Coronary artery (tissue), 2 donors: ENCODE results near the gene CLDN24.

Experiments
- DNase-seq: peaks from one replicate; pipeline ENCODE4 v3.0.0-alpha.2; 2017; ENCODE audit warnings: low spot score
- H3K27ac ChIP-seq, 2 donors: fragments of 200-600 bp; sonication (generic); one replicate each; pipeline ENCODE4 v1.5.1; 2016 to 2019
- H3K4me3 ChIP-seq: fragments of 200-600 bp; sonication (generic); 2 replicates; pipeline ENCODE4 v1.5.1; 2016; ENCODE audit warnings: mild to moderate bottlenecking, moderate library complexity
- TF ChIP-seq, protein P1 (sequence below): fragments of 200-600 bp; sonication (generic); IDR thresholded peaks from one replicate; pipeline ENCODE4 v1.5.1; 2019; ENCODE audit warnings: antibody characterized with exemption

Gene CLDN24

DNA sequence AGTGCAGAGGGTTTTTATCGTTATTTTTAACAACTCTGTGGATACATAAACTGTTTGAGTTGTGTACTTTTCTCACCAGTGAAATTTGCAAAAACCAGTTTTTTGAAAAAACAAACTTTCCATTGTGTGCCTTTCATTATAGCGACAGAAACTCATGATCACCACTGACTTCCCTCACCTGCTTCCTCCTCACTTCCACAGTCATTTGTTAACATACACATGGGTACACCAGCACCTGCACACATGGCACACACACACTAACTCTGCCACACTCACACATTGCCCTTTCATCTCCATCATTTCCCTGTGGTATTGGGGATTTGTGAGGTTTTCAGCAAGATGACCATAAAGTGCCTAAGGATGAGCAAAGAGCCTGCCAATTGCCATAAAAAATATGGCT, 22.8 kb downstream of the CLDN24 start:
- no peak overlapping the region for H3K27ac ChIP-seq
- no peak for DNase-seq
- TF ChIP-seq, protein P1, sequence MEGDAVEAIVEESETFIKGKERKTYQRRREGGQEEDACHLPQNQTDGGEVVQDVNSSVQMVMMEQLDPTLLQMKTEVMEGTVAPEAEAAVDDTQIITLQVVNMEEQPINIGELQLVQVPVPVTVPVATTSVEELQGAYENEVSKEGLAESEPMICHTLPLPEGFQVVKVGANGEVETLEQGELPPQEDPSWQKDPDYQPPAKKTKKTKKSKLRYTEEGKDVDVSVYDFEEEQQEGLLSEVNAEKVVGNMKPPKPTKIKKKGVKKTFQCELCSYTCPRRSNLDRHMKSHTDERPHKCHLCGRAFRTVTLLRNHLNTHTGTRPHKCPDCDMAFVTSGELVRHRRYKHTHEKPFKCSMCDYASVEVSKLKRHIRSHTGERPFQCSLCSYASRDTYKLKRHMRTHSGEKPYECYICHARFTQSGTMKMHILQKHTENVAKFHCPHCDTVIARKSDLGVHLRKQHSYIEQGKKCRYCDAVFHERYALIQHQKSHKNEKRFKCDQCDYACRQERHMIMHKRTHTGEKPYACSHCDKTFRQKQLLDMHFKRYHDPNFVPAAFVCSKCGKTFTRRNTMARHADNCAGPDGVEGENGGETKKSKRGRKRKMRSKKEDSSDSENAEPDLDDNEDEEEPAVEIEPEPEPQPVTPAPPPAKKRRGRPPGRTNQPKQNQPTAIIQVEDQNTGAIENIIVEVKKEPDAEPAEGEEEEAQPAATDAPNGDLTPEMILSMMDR, result no peak
- H3K4me3 ChIP-seq, result no peak overlapping the region

DNA sequence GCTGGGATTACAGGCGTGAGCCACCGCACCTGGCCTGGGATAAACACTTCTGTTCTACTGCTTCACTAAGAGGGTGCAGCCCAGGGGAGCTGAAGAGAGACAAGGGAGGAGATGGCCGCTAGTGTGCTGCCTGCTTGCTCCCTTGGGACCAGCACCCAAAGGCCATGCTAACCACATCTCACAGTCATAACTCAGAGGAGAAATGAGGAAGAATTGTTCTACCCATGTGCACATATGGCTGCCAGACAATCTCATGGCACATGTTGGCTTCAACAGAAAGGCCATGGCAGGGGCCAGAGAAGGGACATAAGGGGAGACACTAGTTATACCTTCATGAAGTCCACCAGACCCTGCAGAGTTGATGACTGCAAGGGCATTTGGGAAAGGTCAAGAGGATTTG, 24.6 kb downstream of the CLDN24 start:
- DNase-seq, result no peak
- Histone ChIP-seq H3K4me3 (no peak overlapping the region), H3K27ac (no peak overlapping the region)
- TF ChIP-seq, protein P1, result no peak

DNA sequence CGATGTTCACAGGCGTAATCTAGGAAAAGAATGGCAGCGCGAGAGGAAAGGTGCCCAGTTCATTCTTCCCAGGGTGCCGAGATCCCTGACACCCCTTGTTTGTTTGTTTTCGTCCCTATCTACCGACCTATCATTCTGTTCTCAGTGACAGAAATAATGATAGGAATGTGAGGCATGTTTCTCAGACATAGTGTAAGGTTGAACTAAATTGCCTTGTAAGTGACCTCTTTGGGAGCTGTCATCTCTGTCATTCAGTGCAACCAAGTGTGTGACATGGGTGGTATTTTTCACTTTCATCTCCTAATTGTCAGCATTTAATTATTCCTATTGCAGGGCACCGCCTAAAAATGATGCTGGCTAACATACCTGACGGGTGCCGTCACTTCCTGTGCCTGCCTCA, 26.5 kb downstream of the CLDN24 start:
- TF ChIP-seq, protein P1, result no peak
- Histone ChIP-seq H3K4me3 (no peak overlapping the region), H3K27ac (no peak overlapping the region)
- no peak for DNase-seq

DNA sequence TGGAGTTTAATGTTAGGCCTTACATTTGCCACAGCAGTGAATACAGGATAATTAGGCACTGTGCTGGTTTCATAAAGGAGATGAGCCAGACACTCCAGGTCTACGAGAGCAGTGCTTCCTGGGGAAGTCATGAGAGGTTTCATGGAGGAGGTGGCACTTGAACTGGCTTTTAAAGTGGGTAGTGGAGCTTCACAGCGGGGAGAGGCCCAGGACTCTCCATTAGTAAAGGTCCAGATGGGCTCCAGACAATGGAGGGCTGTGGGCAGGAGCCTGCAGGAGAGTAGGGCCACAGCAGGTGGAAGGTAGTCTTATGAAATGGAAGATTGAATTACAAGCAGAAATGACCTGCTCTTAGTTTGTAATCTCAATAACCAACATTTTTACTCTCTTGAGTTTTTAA, 31.2 kb downstream of the CLDN24 start:
- no peak overlapping the region for H3K4me3 ChIP-seq
- DNase-seq, result no peak
- TF ChIP-seq, protein P1, result no peak
- no peak overlapping the region for H3K27ac ChIP-seq

DNA sequence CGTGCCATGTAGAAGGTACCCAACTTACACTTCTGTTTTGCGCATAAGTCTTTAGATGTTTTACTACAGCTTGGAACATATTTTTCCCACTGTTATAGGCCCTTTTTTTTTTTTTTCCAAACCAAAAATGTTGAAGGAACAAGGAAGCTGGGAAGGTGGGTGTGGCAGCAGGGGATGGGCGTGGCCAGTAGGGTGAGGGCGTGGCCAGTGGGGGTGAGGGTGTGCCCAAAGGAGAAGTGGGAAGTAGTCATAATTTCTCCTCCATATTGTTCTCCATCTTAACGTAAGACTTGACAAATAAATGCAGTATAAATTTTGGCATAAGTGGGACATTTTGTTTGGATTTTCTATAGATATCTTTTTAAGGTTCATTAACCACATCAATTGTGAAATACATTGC, 32.5 kb downstream of the CLDN24 start:
- TF ChIP-seq, protein P1, result no peak
- no peak overlapping the region for H3K27ac ChIP-seq
- no peak for DNase-seq
- no peak overlapping the region for H3K4me3 ChIP-seq

DNA sequence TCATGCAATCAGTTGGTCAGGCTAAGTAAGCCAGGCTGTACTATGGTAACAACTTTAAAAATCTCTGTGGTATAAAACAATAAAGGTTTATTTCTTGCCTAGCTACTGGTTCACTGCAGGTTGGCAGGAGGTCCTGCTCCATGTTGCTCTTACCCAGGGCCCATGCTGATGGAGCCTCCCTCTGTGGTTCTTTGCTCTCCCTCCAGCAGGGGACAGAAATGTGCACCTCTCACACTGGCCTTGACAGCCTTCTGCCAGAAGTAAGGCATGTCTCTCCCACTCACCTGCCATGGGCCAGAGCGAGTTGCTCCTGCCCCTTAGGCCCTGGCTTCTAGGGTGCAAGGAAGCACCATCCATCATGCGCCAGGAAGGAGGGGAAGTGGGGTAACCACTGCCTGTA, 33.3 kb downstream of the CLDN24 start:
- Histone ChIP-seq H3K27ac (no peak overlapping the region), H3K4me3 (no peak overlapping the region)
- DNase-seq, result no peak
- TF ChIP-seq, protein P1, result no peak

DNA sequence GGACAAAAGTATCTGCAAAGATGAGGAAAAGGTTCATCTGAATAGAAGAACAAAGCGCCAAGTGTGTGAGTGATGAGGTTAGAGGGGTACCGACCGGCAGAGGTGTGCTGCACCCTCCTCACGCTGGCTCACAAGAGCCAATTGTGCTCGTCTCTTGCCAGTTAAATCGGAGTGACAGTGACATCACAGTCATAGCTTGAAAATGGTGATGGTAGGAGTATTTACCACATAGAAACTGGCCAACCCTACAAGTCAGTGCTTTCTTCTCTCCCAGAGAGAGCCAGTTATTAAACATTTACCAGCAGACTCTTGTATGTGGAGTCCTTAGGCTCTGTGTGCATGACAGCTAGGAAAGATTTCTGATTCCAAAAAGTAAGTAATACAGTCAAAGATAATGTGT, 34.5 kb downstream of the CLDN24 start:
- Histone ChIP-seq H3K4me3 (no peak overlapping the region), H3K27ac (no peak overlapping the region)
- DNase-seq, result no peak
- TF ChIP-seq, protein P1, result no peak
